ENCODE measurements around the gene ADI1.

GRCh38 chr2:3475771-3476170, 43.6 kb downstream of the ADI1 start:
- TF ChIP-seq POLR2AphosphoS5 (IDR thresholded peaks at IDR 0.05; ENCODE audit: low read depth, low read length) (no peak), SIN3A (IDR thresholded peaks at IDR 0.05; ENCODE audit: borderline replicate concordance, insufficient read depth, low read length) (no peak), REST (IDR thresholded peaks at IDR 0.05; ENCODE audit: insufficient read depth in 1 of 2, low read depth in 2 of 2, low read length in 2 of 2) (no peak)
